K562 (cell line): ENCODE data around the gene MDM1. TPM values are rescaled to one million over a fixed set of nuclear protein-coding genes. Genes with fewer than 3 reads are reported as not detected.

ENCODE experiments used
- ATAC-seq: fragments of 200-7000 bp; cut with Tn5 transposase; 3 replicates; pipeline ENCODE4 v1.9.1; 2020; ENCODE audit warnings: moderate library complexity
- BruUV-seq: library from RNA; stranded (reverse); fragments of 400-500 nt; replicated peaks from 2 replicates; lab custom pipeline; 2021; lab: Mats Ljungman, UMichigan
- CTCF ChIA-PET: fragments of 300-600 bp; formaldehyde crosslinking; extraction: SDS; loops from one replicate; lab custom pipeline; 2021; ENCODE audit warnings: low intra/inter-chr PET ratio; lab: Yijun Ruan, JAX
- POLR2A ChIA-PET: fragments of 300-600, 350-650 bp; sonication (Branson Sonifier 250); formaldehyde crosslinking; extraction: SDS; loops from one replicate; lab custom pipeline; 2021; ENCODE audit warnings: antibody characterized with exemption, inconsistent platforms; lab: Yijun Ruan, JAX
- DNase-seq, 4 experiments: peaks; one replicate each; pipeline versions ENCODE4 v3.0.0 to v3.0.0-alpha.2; 2011 to 2018; ENCODE audit warnings: low spot score in 3 of 4, mixed read lengths in 3 of 4; ENCODE audit errors: extremely low read depth in 1 of 4
- FAIRE-seq: peaks from 2 replicates; lab custom pipeline; 2011; peaks lifted over from hg19 to GRCh38; lab: Jason Lieb, UNC
- H2AFZ ChIP-seq: 2 replicates; pipeline ENCODE4 v1.6.0; 2011; ENCODE audit warnings: low read depth, low read length, control low read depth, inconsistent platforms
- H3K27ac ChIP-seq: fragments of 200-600 bp; 3 replicates; pipeline ENCODE4 v1.8.0; 2011; ENCODE audit warnings: low read depth, mild to moderate bottlenecking, control low read depth, inconsistent platforms, low read length, moderate library complexity, mixed read lengths; ENCODE audit errors: extremely low read depth
- H3K27me3 ChIP-seq, 2 experiments: fragments of 300-600 bp in 1 of 2; 2 replicates in 1 of 2; 3 replicates in 1 of 2; pipeline versions ENCODE4 v1.6.0 to v1.8.0; 2011; ENCODE audit warnings: inconsistent platforms in 2 of 2, low read length in 2 of 2, mild to moderate bottlenecking in 1 of 2, mixed read lengths in 1 of 2, moderate library complexity in 1 of 2; ENCODE audit not compliant: control insufficient read depth in 2 of 2, insufficient read depth in 2 of 2
- H3K36me3 ChIP-seq: fragments of 300-600 bp; 3 replicates; pipeline ENCODE4 v1.8.0; 2011; ENCODE audit warnings: mild to moderate bottlenecking, low read length, inconsistent platforms; ENCODE audit not compliant: control insufficient read depth, insufficient read depth
- H3K4me1 ChIP-seq, 2 experiments: fragments of 200-600 bp in 1 of 2; replicated peaks in 1 of 2; 2 replicates in 1 of 2; 3 replicates in 1 of 2; pipeline versions ENCODE4 v1.5.1 to v1.8.0; 2011; ENCODE audit warnings: inconsistent platforms in 2 of 2, low read length in 2 of 2, mild to moderate bottlenecking in 1 of 2, mixed read lengths in 1 of 2, moderate library complexity in 1 of 2; ENCODE audit not compliant: control insufficient read depth in 2 of 2, insufficient read depth in 2 of 2
- H3K4me2 ChIP-seq: 2 replicates; pipeline ENCODE4 v1.6.1; 2011; ENCODE audit warnings: low read length, control low read depth, inconsistent platforms, mixed read lengths; ENCODE audit not compliant: insufficient read depth
- H3K4me3 ChIP-seq: fragments of 200-600 bp; sonication (generic), shearing (Covaris generic); 2 replicates; pipeline ENCODE4 v1.5.1; 2016; ENCODE audit warnings: control low read depth, inconsistent platforms
- H3K79me2 ChIP-seq: fragments of 200-600 bp; 3 replicates; pipeline ENCODE4 v1.8.0; 2011; ENCODE audit warnings: low read length, inconsistent platforms; ENCODE audit not compliant: control insufficient read depth, insufficient read depth
- H3K9ac ChIP-seq, 2 experiments: 2 replicates each; pipeline versions ENCODE4 v1.6.0 to v1.6.1; 2011; ENCODE audit warnings: low read depth in 2 of 2, low read length in 2 of 2, control low read depth in 1 of 2, inconsistent platforms in 1 of 2, mild to moderate bottlenecking in 1 of 2, mixed read lengths in 1 of 2; ENCODE audit not compliant: insufficient read depth in 1 of 2
- H3K9me1 ChIP-seq: one replicate; pipeline ENCODE4 v1.6.0; 2011; ENCODE audit warnings: inconsistent platforms, mild to moderate bottlenecking, low read length, moderate library complexity; ENCODE audit not compliant: control insufficient read depth, insufficient read depth
- H3K9me3 ChIP-seq: replicated peaks from 2 replicates; pipeline ENCODE4 v1.5.1; 2011; ENCODE audit warnings: low read depth, low read length, inconsistent platforms; ENCODE audit not compliant: control insufficient read depth, insufficient read depth
- H4K20me1 ChIP-seq: replicated peaks from 2 replicates; pipeline ENCODE4 v1.6.1; 2011; ENCODE audit warnings: low read length, inconsistent platforms, mixed read lengths; ENCODE audit not compliant: control insufficient read depth, insufficient read depth
- CEBPB ChIP-seq: fragments of 450-650 bp; IDR thresholded peaks from 2 replicates; pipeline ENCODE4 v1.6.1; 2016; ENCODE audit warnings: missing genetic modification characterization, missing compliant biosample characterization
- CEBPG ChIP-seq, 3 experiments: fragments of 200-800 bp in 1 of 3; sonication (Bioruptor generic) in 1 of 3; sonication (generic) in 1 of 3; formaldehyde crosslinking in 1 of 3; IDR thresholded peaks in 2 of 3; conservative IDR thresholded peaks in 1 of 3; 2 replicates each; pipeline versions ENCODE4 v1.6.1 to v1.8.0; 2016 to 2022; ENCODE audit warnings: missing compliant biosample characterization in 2 of 3, missing genetic modification characterization in 2 of 3, mild to moderate bottlenecking in 1 of 3, missing genetic modification reagents in 1 of 3
- CUX1 ChIP-seq: fragments of 200-800 bp; sonication (Bioruptor generic); IDR thresholded peaks from 2 replicates; pipeline ENCODE4 v1.6.1; 2016; ENCODE audit warnings: missing genetic modification characterization, missing compliant biosample characterization
- NCOR1 ChIP-seq: fragments of 450-650 bp; IDR thresholded peaks from 2 replicates; pipeline ENCODE4 v1.6.1; 2016; ENCODE audit warnings: mild to moderate bottlenecking, moderate library complexity
- NFRKB ChIP-seq: fragments of 450-650 bp; IDR thresholded peaks from 2 replicates; pipeline ENCODE4 v1.6.1; 2016; ENCODE audit warnings: low read depth
- RBM17 ChIP-seq: fragments of 200-400 bp; formaldehyde crosslinking; IDR thresholded peaks from 2 replicates; pipeline ENCODE4 v1.6.1; 2017; ENCODE audit warnings: low read depth, mild to moderate bottlenecking, low read length, borderline replicate concordance
- SMAD4 ChIP-seq: fragments of 250-450 bp; sonication (Bioruptor Pico); conservative IDR thresholded peaks from 2 replicates; pipeline ENCODE4 v1.8.0; 2021; ENCODE audit warnings: inconsistent platforms, mild to moderate bottlenecking, moderate library complexity
- SMARCC2 ChIP-seq: fragments of 450-650 bp; IDR thresholded peaks from 2 replicates; pipeline ENCODE4 v1.6.1; 2017; ENCODE audit warnings: antibody characterized with exemption, moderate library complexity, mild to moderate bottlenecking, low read depth
- ZNF586 ChIP-seq: fragments of 450-650 bp; formaldehyde crosslinking; conservative IDR thresholded peaks from 2 replicates; pipeline ENCODE4 v1.4.0; 2020; ENCODE audit warnings: mild to moderate bottlenecking, moderate library complexity
- WGBS: fragments of 100-300 bp; shearing (Covaris generic); methylation state at CpG from one replicate; pipeline ENCODE4 v1.1.6; 2016; ENCODE audit warnings: low coverage, mixed read lengths; ENCODE audit not compliant: insufficient coverage; ENCODE audit errors: missing lambda C conversion rate; 5-methylcytosine and 5-hydroxymethylcytosine counted together
- in situ Hi-C: fragments of 300-500 bp; cut with MboI; formaldehyde crosslinking; loops from 4 replicates; pipeline ENCODE4 v1.15.0; 2018; ENCODE audit warnings: inconsistent platforms, mixed read lengths
- intact Hi-C: fragments of 100-400 bp; cut with micrococcal nuclease; formaldehyde crosslinking; loops from 2 replicates; pipeline ENCODE4 v1.14.2; 2022
- polyA plus RNA-seq, 8 experiments: library from polyadenylated mRNA; depleted of rRNA in 4 of 8; stranded (reverse) in 5 of 8; unstranded in 3 of 8; fragments of >200 nt; fragmentation: Nextera tagmentation in 2 of 8; fragmentation: Illumina TruSeq in 1 of 8; extraction: Ambion mirVana in 2 of 8; extraction: Trizol in 1 of 8; gene quantifications; 2 replicates each; pipeline versions ENCODE4 v1.2.1 to v1.2.3, GENCODE V29; 2011 to 2014; ENCODE audit warnings: inconsistent platforms in 1 of 8, missing spikeins in 1 of 8
- total RNA-seq, 7 experiments: library from RNA; depleted of rRNA in 6 of 7; stranded (reverse); fragments of >200 nt in 6 of 7; fragmentation: Illumina TruSeq in 2 of 7; extraction: Trizol in 2 of 7; gene quantifications; 2 replicates each; pipeline versions ENCODE4 v1.2.1 to v1.2.3, GENCODE V29; 2011 to 2021; ENCODE audit warnings: low replicate concordance in 1 of 7
- TF ChIP-seq, protein P1 (sequence below): fragments of 250-450 bp; sonication (Bioruptor Pico); IDR thresholded peaks from 2 replicates; pipeline ENCODE4 v1.5.0; 2021; ENCODE audit warnings: mild to moderate bottlenecking, borderline replicate concordance
- TF ChIP-seq, protein P2 (sequence below): fragments of 450-650 bp; conservative IDR thresholded peaks from 2 replicates; pipeline ENCODE4 v1.6.1; 2016; ENCODE audit warnings: missing genetic modification characterization, low read depth, mild to moderate bottlenecking, control low read depth, missing compliant biosample characterization

The MDM1 gene
- total and polyA plus RNA-seq, 9 of the 15 experiments (the other 6 are each of a cell fraction or from before 2014, with no cell fraction given): 7.5 to 16.8 (median 13.1) TPM

DNA sequence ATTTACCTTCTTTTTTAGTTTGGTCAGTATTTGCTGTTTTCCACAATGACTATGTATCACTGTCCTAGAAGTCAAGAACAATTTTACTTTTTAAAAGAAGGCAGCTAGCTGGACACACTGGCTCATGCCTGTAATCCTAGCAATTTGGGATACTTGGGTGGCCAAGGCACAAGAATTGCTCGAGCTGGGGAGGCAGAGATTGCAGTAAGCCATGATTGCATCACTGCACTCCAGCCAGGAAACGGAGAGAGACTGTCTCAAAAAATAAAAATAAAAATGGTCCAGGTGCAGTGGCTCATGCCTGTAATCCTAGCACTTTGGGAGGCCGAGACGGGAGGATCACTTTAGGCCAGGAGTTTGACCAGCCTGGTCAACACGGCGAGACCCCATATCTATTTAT is 28.3 kb downstream of the MDM1 start:
- intact Hi-C loops: no loop called here
- CTCF ChIA-PET: no interaction called here
- no peak for ATAC-seq
- TF ChIP-seq SMAD4 (CRISPR knock-in tag): no peak
- TF ChIP-seq CUX1 (CRISPR knock-in tag): no peak
- TF ChIP-seq CEBPG (CRISPR knock-in tag; IDR thresholded peaks at IDR 0.05): no peak
- peak in 1 of 2 experiments; percentile 39; a peak in 1 of 4 replicates for TF ChIP-seq CEBPG (tag; conservative IDR thresholded peaks at IDR 0.05 in 1 of 2, IDR thresholded peaks at IDR 0.05 in 1 of 2)
- no peak for TF ChIP-seq RBM17
- TF ChIP-seq NCOR1: no peak
- TF ChIP-seq SMARCC2: no peak
- TF ChIP-seq, protein P1, sequence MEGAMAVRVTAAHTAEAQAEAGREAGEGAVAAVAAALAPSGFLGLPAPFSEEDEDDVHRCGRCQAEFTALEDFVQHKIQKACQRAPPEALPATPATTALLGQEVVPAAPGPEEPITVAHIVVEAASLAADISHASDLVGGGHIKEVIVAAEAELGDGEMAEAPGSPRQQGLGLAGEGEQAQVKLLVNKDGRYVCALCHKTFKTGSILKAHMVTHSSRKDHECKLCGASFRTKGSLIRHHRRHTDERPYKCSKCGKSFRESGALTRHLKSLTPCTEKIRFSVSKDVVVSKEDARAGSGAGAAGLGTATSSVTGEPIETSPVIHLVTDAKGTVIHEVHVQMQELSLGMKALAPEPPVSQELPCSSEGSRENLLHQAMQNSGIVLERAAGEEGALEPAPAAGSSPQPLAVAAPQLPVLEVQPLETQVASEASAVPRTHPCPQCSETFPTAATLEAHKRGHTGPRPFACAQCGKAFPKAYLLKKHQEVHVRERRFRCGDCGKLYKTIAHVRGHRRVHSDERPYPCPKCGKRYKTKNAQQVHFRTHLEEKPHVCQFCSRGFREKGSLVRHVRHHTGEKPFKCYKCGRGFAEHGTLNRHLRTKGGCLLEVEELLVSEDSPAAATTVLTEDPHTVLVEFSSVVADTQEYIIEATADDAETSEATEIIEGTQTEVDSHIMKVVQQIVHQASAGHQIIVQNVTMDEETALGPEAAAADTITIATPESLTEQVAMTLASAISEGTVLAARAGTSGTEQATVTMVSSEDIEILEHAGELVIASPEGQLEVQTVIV (CRISPR knock-in tag): no peak
- TF ChIP-seq, protein P2, sequence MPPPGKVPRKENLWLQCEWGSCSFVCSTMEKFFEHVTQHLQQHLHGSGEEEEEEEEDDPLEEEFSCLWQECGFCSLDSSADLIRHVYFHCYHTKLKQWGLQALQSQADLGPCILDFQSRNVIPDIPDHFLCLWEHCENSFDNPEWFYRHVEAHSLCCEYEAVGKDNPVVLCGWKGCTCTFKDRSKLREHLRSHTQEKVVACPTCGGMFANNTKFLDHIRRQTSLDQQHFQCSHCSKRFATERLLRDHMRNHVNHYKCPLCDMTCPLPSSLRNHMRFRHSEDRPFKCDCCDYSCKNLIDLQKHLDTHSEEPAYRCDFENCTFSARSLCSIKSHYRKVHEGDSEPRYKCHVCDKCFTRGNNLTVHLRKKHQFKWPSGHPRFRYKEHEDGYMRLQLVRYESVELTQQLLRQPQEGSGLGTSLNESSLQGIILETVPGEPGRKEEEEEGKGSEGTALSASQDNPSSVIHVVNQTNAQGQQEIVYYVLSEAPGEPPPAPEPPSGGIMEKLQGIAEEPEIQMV (tag): no peak
- TF ChIP-seq CEBPB (tag): peak; percentile 24; the same call in 1 of the 2 replicates
- TF ChIP-seq NFRKB: no peak
- TF ChIP-seq ZNF586: no peak

More for the DNA sequence above, 28.3 kb downstream of the MDM1 start:
- no peaks in the 10 kb centered on the region for H3K36me3 ChIP-seq
- H3K4me3 ChIP-seq: no peak overlapping the region
- in situ Hi-C loops: no loop called here
- 80% methylated on average over 6 of the region's 6 CpGs for WGBS
- no peak overlapping the region for H3K4me2 ChIP-seq
- POLR2A ChIA-PET: interaction anchor here (0.7 kb wide), 1 partner anchor 528 kb away, joined by 3 read pairs; no protein-coding TSS in a partner anchor
- H3K27ac ChIP-seq: no peak overlapping the region
- H3K27me3 ChIP-seq: no peaks in the 10 kb centered on the region
- H4K20me1 ChIP-seq: no peaks in the 10 kb centered on the region
- no peak for FAIRE-seq
- no peak overlapping the region for H2AFZ ChIP-seq
- H3K79me2 ChIP-seq: no peaks in the 10 kb centered on the region
- DNase-seq: no peak
- H3K4me1 ChIP-seq: no peaks in the 10 kb centered on the region
- H3K9me3 ChIP-seq: no peaks in the 10 kb centered on the region; the same call in 1 of the 2 replicates
- no TSS peak for BruUV-seq
- no peaks in the 10 kb centered on the region for H3K9me1 ChIP-seq
- no peak overlapping the region for H3K9ac ChIP-seq
